Astrocyte of the hippocampus (primary cell): ENCODE data around the gene KCNJ3.
A peak's percentile ranks its signal among the peaks of the same experiment; 100 is the strongest.

Experiments
- DNase-seq: peaks from one replicate; pipeline ENCODE4 v3.0.0; 2011; ENCODE audit warnings: low read depth, low spot score

KCNJ3 gene, protein sequence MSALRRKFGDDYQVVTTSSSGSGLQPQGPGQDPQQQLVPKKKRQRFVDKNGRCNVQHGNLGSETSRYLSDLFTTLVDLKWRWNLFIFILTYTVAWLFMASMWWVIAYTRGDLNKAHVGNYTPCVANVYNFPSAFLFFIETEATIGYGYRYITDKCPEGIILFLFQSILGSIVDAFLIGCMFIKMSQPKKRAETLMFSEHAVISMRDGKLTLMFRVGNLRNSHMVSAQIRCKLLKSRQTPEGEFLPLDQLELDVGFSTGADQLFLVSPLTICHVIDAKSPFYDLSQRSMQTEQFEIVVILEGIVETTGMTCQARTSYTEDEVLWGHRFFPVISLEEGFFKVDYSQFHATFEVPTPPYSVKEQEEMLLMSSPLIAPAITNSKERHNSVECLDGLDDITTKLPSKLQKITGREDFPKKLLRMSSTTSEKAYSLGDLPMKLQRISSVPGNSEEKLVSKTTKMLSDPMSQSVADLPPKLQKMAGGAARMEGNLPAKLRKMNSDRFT

DNA sequence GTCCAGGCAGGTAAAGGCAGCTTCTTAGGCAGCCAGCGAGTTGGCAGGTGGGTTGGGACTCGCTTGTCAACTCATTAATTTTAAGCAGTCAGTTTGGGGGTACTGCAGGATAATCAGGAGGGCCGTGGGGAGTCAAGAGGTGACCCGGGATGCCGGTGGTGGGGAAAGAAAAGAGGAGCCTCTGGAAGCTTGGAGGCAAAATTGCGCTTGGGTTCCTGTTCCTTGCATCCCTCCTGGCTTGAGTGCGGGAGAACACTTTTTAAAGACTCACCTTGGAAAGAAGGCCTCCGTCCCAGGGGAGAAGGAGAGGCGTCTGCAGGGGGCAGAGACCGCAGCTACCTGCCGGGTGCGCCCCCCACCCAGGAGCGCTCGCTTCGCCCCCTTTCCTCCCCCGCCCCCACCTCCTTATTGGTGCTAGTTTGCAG lies at the start of gene KCNJ3:
Gene KCNJ3, plus strand, starts transcription at position 400 of the 425 bp plus-strand sequence. CDS start 81 bp downstream, outside the sequence.
- DNase-seq: peak; percentile 18

DNA sequence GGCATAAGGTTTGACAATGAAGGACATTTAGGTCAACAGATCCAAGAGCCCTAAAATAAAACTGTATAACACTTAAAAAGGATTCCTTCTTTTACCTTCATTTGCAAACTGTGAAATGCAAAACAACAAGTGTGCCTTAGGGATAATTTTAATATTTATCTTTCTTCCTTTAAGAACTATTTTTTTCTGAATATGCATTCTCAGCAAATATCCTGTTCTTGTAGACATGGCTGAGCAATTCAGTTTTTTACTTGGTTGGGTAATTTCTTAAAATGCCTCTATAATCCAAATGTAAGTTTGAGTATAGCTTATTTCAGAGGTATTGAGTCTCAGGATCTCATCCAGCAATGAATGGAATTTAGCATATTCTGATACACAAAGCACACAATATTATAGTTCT lies 43.0 kb upstream of the KCNJ3 start:
- no peak for DNase-seq

DNA sequence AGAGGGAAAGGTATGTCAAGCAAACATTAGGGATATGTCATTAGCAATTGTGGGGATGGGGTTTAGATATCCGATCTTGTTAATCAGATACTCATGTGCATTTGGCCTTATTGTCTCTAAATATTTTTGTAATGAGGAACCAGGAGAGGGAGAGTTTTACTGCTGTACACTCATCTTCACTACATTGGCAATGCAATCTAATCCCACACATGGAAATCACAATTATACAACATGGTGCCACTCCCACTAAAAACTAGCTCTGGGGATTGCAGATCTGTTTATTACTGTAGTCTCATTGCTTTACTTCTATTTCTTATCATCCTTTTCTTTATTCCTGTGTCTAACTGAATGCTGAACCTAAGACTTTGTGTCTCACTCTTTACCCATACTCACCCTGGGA lies 39.6 kb upstream of the KCNJ3 start:
- DNase-seq: no peak

DNA sequence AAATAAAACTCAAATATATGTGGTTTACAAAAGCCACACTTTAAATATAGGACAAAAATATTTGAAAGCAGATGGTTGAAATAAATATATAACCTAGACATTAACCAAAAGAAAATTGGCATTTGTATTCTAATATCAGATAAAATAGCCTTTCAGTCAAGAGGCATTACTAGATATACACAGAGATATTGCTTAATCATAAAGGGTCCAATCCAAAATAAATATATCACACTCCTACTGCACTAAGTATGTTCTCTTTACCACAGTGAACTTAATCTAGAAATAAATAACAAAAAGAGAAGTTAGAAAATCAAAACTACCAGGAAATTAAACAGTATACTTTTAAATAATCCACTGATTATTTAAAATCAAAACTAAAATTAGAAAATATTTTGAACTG lies 34.2 kb upstream of the KCNJ3 start:
- DNase-seq: no peak

DNA sequence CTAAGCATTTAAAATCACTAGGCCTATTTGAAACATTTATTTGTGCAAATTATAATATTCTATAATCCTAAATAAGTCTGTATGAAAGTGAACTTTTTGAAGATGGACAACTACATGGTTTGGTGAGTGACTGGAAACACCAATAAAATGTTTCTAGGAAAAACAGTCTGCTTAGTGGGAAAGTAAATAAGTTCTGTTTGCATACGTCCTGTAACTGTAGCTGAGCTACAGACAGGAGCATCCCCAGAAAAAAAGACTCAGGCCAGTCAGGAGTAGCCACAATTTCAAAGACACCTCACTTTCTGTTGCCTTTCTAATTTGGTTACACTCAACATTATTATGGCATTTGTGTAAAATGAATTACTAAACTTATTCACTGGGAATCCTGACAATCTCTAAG lies 28.4 kb upstream of the KCNJ3 start:
- no peak for DNase-seq

DNA sequence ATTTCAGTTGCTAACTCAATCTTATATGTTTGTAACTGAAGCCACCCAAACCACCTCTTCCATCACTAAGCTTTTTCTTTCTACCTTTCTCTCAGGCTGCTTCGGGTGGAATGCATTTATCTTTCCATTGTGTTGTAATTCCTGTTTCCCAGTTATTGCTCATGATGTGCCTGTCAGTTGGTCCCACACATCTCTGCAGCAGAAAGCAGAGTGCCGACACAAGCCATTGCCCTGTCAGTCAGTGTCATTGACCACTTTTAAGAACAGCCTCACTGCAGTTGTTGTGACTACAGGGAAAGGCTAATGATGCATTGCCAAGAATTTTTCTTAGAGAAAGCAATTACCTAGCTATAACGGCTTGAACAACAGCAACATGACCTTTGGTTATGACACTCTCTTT lies 24.8 kb upstream of the KCNJ3 start:
- no peak for DNase-seq

DNA sequence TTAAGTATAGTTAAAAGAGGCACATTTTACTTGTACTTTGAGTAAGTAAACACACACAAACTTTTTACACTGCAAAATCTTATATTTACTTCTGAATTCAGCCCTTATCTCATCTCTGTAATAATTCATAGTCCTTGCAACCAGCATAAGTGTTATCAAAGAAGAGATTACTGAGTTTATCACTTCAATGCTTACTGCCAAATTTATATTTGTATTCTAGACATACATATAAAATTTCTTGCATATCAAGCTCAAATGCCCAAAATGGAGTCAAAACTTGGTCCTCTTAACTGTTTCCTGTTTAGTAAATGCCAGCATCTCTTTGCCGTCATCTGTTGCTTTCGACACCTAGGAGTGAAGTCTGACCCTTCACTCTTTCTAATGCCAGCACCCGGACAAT lies 21.1 kb upstream of the KCNJ3 start:
- no peak for DNase-seq

DNA sequence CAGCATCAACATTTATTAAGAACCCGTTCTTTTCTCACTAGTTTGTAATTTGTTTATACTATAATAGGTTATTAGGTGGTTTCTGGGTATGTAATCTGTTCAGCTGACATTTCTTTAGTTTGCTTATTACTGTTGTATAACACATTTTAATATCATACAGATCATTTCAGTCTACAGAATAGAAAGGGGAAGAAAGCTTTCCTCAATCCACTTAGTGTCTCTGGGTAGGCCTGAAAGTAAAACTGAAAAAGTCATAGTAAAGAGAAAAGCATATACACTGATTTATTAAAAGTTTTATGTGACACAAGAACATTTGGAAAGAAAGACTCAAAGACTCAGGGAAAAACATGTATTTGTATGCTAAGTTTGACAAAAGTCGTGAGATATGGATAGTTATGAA lies 16.8 kb upstream of the KCNJ3 start:
- no peak for DNase-seq

DNA sequence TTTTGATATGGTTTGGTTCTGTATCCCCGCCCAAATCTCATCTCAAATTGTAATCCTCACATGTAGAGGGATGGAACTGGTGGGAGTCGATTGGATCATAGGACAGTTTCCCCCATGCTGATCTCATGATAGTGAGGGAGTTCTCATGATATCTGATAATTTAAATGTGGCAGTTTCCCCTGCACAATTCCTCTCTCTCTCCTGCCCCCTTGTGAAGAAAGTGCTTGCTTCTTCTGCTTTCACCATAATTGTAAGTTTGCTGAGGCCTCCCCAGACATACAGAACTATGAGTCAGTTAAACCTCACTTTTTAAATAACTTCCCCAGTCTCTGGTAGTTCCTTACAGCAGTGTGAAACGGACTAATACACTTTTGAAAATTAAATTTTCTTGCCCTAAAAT lies 12.3 kb upstream of the KCNJ3 start:
- no peak for DNase-seq

DNA sequence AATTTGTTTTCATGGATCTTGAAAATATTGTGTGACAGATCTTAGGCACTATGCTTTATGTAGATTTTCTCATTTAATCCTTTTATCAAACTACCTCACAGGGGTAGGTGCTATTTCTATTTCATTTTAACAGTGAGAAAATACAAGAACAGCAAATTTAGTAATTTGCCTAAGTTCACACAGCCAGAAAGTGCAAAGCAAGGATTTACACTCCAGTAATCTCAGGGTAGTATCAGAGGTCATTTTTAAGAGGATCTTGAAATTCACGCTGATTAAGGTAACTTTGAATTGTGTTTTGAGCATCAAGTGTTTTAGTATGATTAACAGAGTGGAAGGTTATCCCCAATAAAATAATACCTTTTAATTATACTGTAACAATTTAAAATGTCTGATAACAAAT lies 10.1 kb upstream of the KCNJ3 start:
- no peak for DNase-seq

DNA sequence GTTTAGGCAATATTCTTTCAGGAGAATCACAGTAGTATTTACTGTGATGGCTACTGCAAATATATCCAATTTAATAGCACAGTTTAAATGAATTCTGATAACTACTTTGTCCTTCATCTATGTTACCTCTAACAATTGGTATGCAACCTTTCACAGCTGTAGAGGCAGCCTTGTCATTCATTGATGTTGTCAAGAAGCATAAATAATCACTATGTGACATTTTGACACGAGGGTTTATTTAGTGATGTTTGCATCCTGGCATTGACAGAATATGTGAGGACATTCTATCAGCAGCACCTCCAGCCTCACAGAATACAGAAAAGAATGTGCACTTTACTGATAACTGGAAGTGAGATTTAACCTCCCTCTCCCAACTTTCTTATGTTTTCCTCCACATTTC lies 9.3 kb upstream of the KCNJ3 start:
- DNase-seq: no peak

DNA sequence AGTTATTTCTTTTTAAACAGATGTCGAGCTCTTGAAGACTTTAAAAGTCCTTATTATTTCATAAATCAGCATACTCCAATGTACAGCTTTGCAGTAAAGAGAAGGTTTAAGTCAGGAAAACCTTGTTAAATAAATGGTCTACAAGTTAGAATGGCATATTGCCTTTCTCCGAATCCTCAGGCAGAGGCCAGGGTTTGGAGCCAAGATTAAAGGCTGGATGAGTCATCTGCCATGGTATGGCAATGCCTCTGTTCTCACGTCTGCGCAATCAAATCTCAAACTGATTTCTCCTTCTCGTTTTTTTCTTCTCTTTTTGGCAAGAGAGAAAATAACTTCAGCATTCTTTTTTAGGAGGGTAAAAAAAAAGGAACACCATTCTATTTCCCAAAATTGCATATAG lies 5.6 kb upstream of the KCNJ3 start:
- peak; percentile 56 for DNase-seq

DNA sequence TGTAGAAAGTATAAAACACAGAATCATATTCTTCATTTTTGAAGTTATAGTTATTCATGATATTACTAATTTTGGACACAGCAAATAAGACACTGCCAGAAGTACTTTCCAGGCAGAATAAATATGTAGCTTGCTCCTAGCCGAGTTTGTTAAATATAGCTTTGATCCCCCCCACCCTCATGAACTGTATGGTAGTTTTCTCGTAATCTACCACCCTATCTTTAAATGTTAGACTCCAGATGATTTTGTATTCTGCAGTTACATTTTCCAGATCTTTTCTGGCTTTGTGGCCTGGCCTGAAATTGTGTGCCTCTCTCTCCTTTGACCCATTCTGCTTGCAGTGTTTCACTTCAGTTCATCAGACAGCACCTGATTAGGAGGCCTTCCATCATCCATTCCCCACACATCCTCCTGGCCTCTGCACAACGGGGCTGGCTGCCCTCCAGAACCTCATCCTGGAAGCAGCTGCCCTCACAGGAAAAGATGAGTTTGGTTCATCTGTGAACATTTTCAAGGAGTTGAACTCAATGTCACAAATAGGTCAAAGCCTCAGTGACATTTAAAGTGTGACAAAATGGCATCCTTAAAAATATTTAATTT lies 4.7 kb upstream of the KCNJ3 start:
- DNase-seq: no peak

DNA sequence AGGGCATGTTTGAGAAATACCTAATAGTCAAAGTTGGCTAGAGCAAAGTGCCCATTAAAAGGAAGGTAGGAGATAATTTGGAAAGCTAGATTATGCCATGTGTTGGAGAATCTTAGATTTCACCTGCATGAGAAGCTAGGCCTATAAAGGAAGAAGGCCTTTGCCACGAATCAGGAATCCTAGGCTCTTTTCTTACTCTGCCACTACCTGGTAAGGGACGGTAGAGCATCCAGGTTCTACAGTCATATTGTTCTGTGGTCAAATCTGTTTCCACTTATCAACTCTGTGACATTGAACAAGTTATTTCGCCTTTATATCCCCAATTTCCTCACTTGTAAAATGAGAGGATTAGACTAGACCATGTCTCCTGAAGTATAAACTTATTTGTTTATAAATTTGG lies 3.6 kb upstream of the KCNJ3 start:
- no peak for DNase-seq

DNA sequence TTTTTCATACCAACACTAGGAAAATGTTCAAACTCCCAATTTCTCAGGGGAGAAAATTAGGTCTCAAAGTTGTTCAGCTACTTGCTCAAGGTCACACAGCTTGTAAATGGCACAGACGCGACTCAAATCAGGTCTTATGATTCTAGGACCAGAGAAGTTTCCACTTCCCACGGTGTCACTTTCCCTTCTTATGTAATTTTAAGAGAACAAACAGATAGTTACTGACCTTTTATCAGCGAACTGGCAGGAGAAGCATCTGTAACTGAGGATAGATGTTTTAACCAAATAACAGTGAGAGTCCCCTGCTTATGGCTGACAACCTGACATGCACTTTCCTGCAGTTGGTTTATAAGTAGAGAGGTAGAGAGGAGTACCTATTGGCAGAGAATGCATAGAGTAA lies 2.1 kb upstream of the KCNJ3 start:
- no peak for DNase-seq

DNA sequence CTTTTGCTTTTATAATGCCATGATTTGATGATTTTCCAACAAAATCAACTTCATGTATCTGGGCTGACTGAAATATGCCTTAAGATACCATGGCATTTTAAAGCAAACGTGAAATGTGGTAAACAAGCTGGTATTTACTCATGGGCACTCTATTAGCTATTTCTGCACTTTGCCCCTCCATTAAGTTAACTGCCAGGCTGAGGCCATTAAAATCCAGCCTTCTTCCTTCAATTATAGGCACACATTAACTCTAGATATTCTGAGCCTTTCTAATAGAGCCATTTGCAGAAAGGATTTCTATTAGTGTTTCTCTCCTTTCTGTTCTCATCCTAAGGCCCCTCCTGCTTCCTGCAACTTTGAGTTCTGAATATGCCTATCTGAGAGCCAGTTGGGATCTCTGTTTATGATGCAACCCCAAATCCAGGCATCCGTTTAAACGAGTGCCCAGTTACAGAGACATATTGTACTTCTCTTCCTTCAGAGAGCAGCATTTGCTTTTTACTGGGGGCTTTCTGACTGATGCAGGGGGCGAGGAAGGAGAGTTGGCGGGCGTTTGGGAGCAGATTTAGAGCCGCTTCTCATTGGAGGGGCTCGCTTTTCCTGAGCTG lies 1.6 kb upstream of the KCNJ3 start:
- DNase-seq: no peak

DNA sequence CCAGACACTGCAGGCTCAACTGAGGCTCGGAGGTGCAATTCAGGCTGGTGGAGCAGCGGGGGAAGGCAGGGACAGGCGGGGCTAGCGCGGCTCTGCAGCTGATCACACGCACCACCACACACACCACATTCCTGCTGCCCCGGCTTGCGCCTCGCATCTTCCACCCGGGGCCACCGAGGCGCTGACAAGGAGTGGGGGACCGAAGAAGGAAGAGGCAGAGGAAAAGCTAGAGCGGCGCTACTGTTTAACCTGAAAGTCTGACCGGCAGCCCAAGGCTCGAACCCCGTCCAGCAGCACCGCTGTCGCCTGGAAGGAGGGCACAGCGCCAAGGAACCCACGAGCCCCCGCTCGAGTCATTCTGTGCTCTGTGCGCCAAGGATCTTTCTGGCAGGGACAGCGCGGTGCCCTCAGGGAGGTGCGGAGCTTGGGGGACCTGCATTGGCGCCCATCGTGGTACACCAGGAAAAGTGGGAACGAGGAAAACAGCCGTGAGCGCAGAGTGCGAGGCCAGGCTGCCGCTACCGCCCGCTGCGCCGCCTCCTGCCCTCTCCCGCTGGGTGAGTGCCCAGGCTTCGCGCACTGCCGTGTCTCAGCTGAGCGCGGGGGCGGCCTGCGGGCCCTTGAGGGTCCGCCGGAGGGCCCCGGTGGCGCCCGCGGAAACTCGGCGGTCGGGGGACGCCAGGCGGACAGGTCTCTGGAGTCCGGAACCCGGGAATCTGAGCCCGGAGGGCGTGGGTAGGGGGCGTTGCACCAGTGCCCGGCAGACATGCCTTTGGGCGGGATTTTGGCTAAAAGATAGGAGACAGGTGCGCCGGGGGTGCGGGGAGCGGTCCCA lies 860 bp upstream of the KCNJ3 start:
- peak; percentile 55 for DNase-seq

DNA sequence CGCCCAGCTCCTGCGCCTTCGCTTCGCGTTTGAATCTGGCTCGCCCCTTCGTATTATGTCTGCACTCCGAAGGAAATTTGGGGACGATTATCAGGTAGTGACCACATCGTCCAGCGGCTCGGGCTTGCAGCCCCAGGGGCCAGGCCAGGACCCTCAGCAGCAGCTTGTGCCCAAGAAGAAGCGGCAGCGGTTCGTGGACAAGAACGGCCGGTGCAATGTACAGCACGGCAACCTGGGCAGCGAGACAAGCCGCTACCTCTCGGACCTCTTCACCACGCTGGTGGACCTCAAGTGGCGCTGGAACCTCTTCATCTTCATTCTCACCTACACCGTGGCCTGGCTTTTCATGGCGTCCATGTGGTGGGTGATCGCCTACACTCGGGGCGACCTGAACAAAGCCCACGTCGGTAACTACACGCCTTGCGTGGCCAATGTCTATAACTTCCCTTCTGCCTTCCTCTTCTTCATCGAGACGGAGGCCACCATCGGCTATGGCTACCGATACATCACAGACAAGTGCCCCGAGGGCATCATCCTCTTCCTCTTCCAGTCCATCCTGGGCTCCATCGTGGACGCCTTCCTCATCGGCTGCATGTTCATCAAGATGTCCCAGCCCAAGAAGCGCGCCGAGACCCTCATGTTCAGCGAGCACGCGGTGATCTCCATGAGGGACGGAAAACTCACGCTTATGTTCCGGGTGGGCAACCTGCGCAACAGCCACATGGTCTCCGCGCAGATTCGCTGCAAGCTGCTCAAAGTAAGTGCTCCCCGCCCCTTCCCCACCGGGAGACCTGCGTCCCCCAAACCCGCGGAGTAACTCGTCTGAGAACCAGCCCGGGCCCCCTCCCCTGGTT lies 453 bp downstream of the KCNJ3 start:
- DNase-seq: peak; percentile 16

DNA sequence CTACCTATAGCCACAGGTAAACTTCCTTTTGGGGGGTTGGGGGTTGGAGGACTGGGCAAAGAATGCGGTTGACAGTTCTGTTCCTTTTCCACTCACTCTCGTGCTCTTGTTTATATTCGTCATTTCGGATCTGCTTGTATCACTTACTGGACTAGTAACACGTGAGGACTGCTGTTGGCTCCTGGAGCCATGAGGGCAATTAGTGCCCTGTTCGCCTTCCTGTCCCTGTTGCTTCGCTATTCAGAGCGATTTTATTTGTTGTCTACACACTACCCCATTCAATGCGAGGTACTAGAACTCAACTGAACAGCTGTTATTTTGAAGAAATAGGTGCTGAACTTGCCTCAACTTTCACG lies 1.1 kb downstream of the KCNJ3 start:
- no peak for DNase-seq

DNA sequence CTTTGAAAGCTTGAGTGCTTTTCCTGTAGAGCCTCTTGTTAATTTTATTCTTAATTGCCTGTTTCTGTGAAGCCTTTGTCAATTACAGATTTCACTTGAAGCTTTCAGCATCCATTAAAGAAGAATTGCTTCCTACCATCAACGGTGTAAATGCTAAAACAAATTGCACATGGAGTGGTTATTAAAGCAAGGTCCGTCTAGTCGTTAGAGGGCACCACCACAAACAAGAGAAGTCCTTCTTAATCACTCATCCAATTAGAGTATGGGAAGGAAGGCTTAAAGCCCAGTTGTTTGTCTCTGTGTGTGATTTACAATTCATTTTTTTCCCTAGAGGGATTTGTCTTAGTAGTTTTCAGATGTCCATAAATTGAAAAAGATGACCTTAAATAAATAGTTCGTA lies 1.6 kb downstream of the KCNJ3 start:
- no peak for DNase-seq

DNA sequence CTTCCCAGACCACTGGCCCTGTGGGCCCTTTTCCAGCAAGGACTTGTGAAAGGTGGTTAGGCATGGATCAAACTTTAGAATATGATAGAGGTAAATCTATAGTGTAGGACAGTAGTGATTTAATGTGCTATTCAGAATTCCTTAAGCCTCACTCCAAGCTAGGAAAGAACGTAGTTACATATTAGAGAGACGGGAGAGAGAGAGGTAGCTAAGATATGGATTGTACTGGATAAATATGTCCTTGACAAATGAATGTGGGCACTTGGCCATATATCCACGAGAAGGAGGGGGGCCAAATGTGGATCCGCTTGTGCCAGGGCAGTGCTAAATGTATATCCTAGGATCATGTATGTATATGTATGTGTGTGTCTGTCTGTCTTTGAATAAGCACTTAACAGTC lies 6.5 kb downstream of the KCNJ3 start:
- DNase-seq: no peak
